HG03175 (cell line): ENCODE data around the gene NOD1.
A peak's percentile ranks its signal among the peaks of the same experiment; 100 is the strongest.
"Not testable (repeated sequence)": the region's sequence is repeated elsewhere in the genome, so short reads cannot be mapped to it uniquely, and the experiment has no call there.

Experiments
- ATAC-seq: cut with Tn5 transposase; IDR thresholded peaks from one replicate; pipeline ENCODE4 v1.9.1; 2021; ENCODE audit warnings: mild to moderate bottlenecking, moderate library complexity; ENCODE audit not compliant: unreplicated experiment

Gene NOD1

GRCh38 chr7:30478349-30479201, at the start of gene NOD1:
NOD1 (minus strand) TSS chr7:30478784; CDS start chr7:30456921, 21,863 bp downstream.
- ATAC-seq, result peak; percentile 91

- not testable (repeated sequence) for ATAC-seq
Measured at GRCh38 chr7:30527297-30527696, 48.7 kb upstream of the NOD1 start.

- ATAC-seq, result no peak
Measured at GRCh38 chr7:30526163-30526562, 47.6 kb upstream of the NOD1 start.

GRCh38 chr7:30525429-30525828, 46.8 kb upstream of the NOD1 start:
- ATAC-seq, result no peak

- no peak for ATAC-seq
Measured at GRCh38 chr7:30524545-30524944, 46.0 kb upstream of the NOD1 start.

GRCh38 chr7:30523466-30523865, 44.9 kb upstream of the NOD1 start:
- no peak for ATAC-seq

- ATAC-seq, result no peak
Measured at GRCh38 chr7:30522159-30522558, 43.6 kb upstream of the NOD1 start.

GRCh38 chr7:30521532-30521931, 42.9 kb upstream of the NOD1 start:
- no peak for ATAC-seq

GRCh38 chr7:30519122-30519521, 40.5 kb upstream of the NOD1 start:
- ATAC-seq, result no peak

- no peak for ATAC-seq
Measured at GRCh38 chr7:30515761-30516160, 37.2 kb upstream of the NOD1 start.

GRCh38 chr7:30514776-30515175, 36.2 kb upstream of the NOD1 start:
- no peak for ATAC-seq

GRCh38 chr7:30514177-30514576, 35.6 kb upstream of the NOD1 start:
- ATAC-seq, result no peak

GRCh38 chr7:30513762-30514161, 35.2 kb upstream of the NOD1 start:
- no peak for ATAC-seq

GRCh38 chr7:30511973-30512662, 33.5 kb upstream of the NOD1 start:
- no peak for ATAC-seq

- no peak for ATAC-seq
Measured at GRCh38 chr7:30511494-30511893, 32.9 kb upstream of the NOD1 start.

- ATAC-seq, result no peak
Measured at GRCh38 chr7:30510124-30511075, 31.8 kb upstream of the NOD1 start.

- not testable (repeated sequence) for ATAC-seq
Measured at GRCh38 chr7:30509171-30509857, 30.7 kb upstream of the NOD1 start.

GRCh38 chr7:30507346-30507900, 28.8 kb upstream of the NOD1 start:
- not testable (repeated sequence) for ATAC-seq

GRCh38 chr7:30505174-30505697, 26.7 kb upstream of the NOD1 start:
- no peak for ATAC-seq
